Endodermal cell (in vitro differentiated cells): ENCODE measurements around the gene KTN1. TPM values are rescaled to one million over a fixed set of nuclear protein-coding genes. Genes with fewer than 3 reads are reported as not detected.

Source experiments
- DNase-seq: peaks from one replicate; pipeline ENCODE4 v3.0.0-alpha.2; 2017
- H3K27ac ChIP-seq: 2 replicates; pipeline ENCODE4 v1.5.1; 2013; ENCODE audit warnings: mild to moderate bottlenecking, low read depth, low read length, moderate library complexity
- H3K27me3 ChIP-seq: 2 replicates; pipeline ENCODE4 v1.6.1; 2013; ENCODE audit warnings: mild to moderate bottlenecking, low read length, moderate library complexity; ENCODE audit not compliant: insufficient read depth, control insufficient read depth, poor library complexity, severe bottlenecking
- H3K36me3 ChIP-seq: 2 replicates; pipeline ENCODE4 v1.7.0; 2013; ENCODE audit warnings: mild to moderate bottlenecking, low read length, moderate library complexity; ENCODE audit not compliant: control insufficient read depth, insufficient read depth
- H3K4me1 ChIP-seq: one replicate; pipeline ENCODE4 v1.7.0; 2013; ENCODE audit warnings: low read length; ENCODE audit not compliant: control insufficient read depth, insufficient read depth
- H3K4me3 ChIP-seq: 2 replicates; pipeline ENCODE4 v1.5.1; 2013; ENCODE audit warnings: mild to moderate bottlenecking, low read length, moderate library complexity
- H3K9ac ChIP-seq: 2 replicates; pipeline ENCODE4 v1.6.1; 2013; ENCODE audit warnings: mild to moderate bottlenecking, low read length, moderate library complexity; ENCODE audit not compliant: poor library complexity, severe bottlenecking; ENCODE audit errors: extremely low read depth
- H3K9me3 ChIP-seq: 2 replicates; pipeline ENCODE4 v1.6.1; 2013; ENCODE audit warnings: mild to moderate bottlenecking, low read length, moderate library complexity; ENCODE audit not compliant: control insufficient read depth
- H3K27ac Mint-ChIP-seq: 2 replicates; pipeline ENCODE4 v1.8.0; 2020; ENCODE audit warnings: mixed read lengths
- H3K27me3 Mint-ChIP-seq: 2 replicates; pipeline ENCODE4 v1.8.0; 2021; ENCODE audit warnings: mild to moderate bottlenecking, mixed read lengths; ENCODE audit not compliant: insufficient read depth
- H3K36me3 Mint-ChIP-seq: 2 replicates; pipeline ENCODE4 v1.8.0; 2020; ENCODE audit warnings: low read depth, mixed read lengths
- H3K4me1 Mint-ChIP-seq: 2 replicates; pipeline ENCODE4 v1.8.0; 2020; ENCODE audit warnings: mixed read lengths
- H3K4me3 Mint-ChIP-seq: 2 replicates; pipeline ENCODE4 v1.8.0; 2020; ENCODE audit warnings: mild to moderate bottlenecking, moderate library complexity, mixed read lengths
- H3K9me3 Mint-ChIP-seq: 2 replicates; pipeline ENCODE4 v1.8.0; 2020; ENCODE audit warnings: mild to moderate bottlenecking, mixed read lengths
- CTCF ChIP-seq: fragments of 200-600 bp; sonication (generic); conservative IDR thresholded peaks from 2 replicates; pipeline ENCODE4 v1.5.0; 2021; ENCODE audit warnings: antibody characterized with exemption, mild to moderate bottlenecking
- WGBS, 2 experiments: methylation state at CpG; one replicate each; pipeline versions ENCODE4 v1.1.5 to v1.1.7; 2013; ENCODE audit warnings: missing lambda C conversion rate in 2 of 2, mixed read lengths in 1 of 2; ENCODE audit not compliant: insufficient coverage in 1 of 2, insufficient read length in 1 of 2; 5-methylcytosine and 5-hydroxymethylcytosine counted together
- total RNA-seq, 2 donors: library from RNA; stranded (reverse); fragmentation: NEBNext Ultra II Directional in 1 of 2; extraction: Animal tissue kit (Norgen Biotek cat#: 25700) in 1 of 2; gene quantifications; 2 replicates in 1 of 2; 3 replicates in 1 of 2; pipeline ENCODE4 v1.2.1, GENCODE V29; 2021

Gene KTN1
- total RNA-seq, 2 donors from 2014 or later: 215 to 239 TPM

- peaks cover 13% of the 10 kb centered on the region for H3K9me3 Mint-ChIP-seq
- no peak for DNase-seq
- no peak for TF ChIP-seq CTCF
- Histone ChIP-seq H3K9ac (no peak overlapping the region), H3K4me3 (no peak overlapping the region), H3K36me3 (peaks cover 67% of the 10 kb centered on the region), H3K4me1 (peaks cover 5% of the 10 kb centered on the region), H3K27ac (no peak overlapping the region), H3K27me3 (no peaks in the 10 kb centered on the region), H3K9me3 (peaks cover 18% of the 10 kb centered on the region)
- 96% methylated on average over 2 of the region's 2 CpGs; no CpG with 5 or more reads in 1 of the 2 experiments for WGBS, 2 experiments
- no peaks in the 10 kb centered on the region for H3K27me3 Mint-ChIP-seq
- H3K27ac Mint-ChIP-seq: no peak overlapping the region
- H3K36me3 Mint-ChIP-seq: peaks cover 72% of the 10 kb centered on the region
- H3K4me1 Mint-ChIP-seq: peaks cover 22% of the 10 kb centered on the region
- no peak overlapping the region for H3K4me3 Mint-ChIP-seq
Observed at GRCh38 chr14:55625481-55625880, 45.5 kb downstream of the KTN1 start.

GRCh38 chr14:55626131-55626530, 46.1 kb downstream of the KTN1 start:
- H3K27ac ChIP-seq: no peak overlapping the region
- no peak overlapping the region for H3K9ac ChIP-seq
- H3K4me1 ChIP-seq: peaks cover 7% of the 10 kb centered on the region
- H3K27ac Mint-ChIP-seq: no peak overlapping the region
- DNase-seq: no peak
- no peak for TF ChIP-seq CTCF
- H3K9me3 Mint-ChIP-seq: peaks cover 7% of the 10 kb centered on the region
- H3K4me3 ChIP-seq: no peak overlapping the region
- no peak overlapping the region for H3K4me3 Mint-ChIP-seq
- no peaks in the 10 kb centered on the region for H3K27me3 ChIP-seq
- H3K4me1 Mint-ChIP-seq: peaks cover 28% of the 10 kb centered on the region
- H3K27me3 Mint-ChIP-seq: no peaks in the 10 kb centered on the region
- H3K9me3 ChIP-seq: peaks cover 12% of the 10 kb centered on the region
- 98 to 100% methylated on average over 1 to 4 of the region's 4 CpGs for WGBS, 2 experiments
- H3K36me3 ChIP-seq: peaks cover 66% of the 10 kb centered on the region
- peaks cover 65% of the 10 kb centered on the region for H3K36me3 Mint-ChIP-seq

DNA sequence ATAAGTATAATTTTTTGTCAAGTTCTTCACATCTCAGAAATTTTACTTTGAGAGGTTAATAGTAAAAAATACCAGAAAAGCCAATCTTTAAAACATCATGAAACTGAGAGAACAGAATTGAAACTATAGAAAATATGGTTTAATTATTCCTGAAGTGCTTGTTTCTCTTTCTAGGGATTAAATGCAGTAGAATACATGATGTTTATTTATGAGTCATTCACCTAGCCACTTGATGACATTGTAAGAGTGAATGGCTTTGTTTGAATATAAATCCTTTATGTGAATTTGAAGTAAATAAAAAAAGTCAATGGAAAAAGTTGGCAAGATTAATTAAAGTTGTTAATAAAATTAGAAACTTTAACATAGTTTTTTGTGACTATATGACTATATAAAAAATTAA, 48.4 kb downstream of the KTN1 start:
- H3K4me1 ChIP-seq: peaks cover 7% of the 10 kb centered on the region
- Mint-ChIP-seq H3K4me1 (peaks cover 23% of the 10 kb centered on the region), H3K27ac (no peak overlapping the region), H3K9me3 (peaks cover 5% of the 10 kb centered on the region), H3K4me3 (no peak overlapping the region), H3K36me3 (peaks cover 55% of the 10 kb centered on the region), H3K27me3 (no peaks in the 10 kb centered on the region)
- H3K36me3 ChIP-seq: peaks cover 68% of the 10 kb centered on the region
- no peak for DNase-seq
- H3K27me3 ChIP-seq: no peaks in the 10 kb centered on the region
- H3K27ac ChIP-seq: no peak overlapping the region
- H3K9ac ChIP-seq: no peak overlapping the region
- peaks cover 11% of the 10 kb centered on the region for H3K9me3 ChIP-seq
- no peak overlapping the region for H3K4me3 ChIP-seq
- no peak for TF ChIP-seq CTCF
